AG08395 (cell line): ENCODE results near the gene RAB4A.
A peak's percentile ranks its signal among the peaks of the same experiment; 100 is the strongest.
"Not testable (repeated sequence)": the region's sequence is repeated elsewhere in the genome, so short reads cannot be mapped to it uniquely, and the experiment has no call there.

ENCODE experiments used
- DNase-seq: peaks from one replicate; pipeline ENCODE4 v3.0.0; 2012; ENCODE audit warnings: mixed read lengths, low spot score

The RAB4A gene

GRCh38 chr1:229272164-229273158 is 1.6 kb downstream of the RAB4A start:
- DNase-seq, result no peak

GRCh38 chr1:229273507-229274232 is 2.8 kb downstream of the RAB4A start:
- DNase-seq, result no peak

GRCh38 chr1:229275005-229275404 is 4.1 kb downstream of the RAB4A start:
- no peak for DNase-seq

GRCh38 chr1:229278120-229278741 is 7.3 kb downstream of the RAB4A start:
- DNase-seq, result no peak

- DNase-seq, result no peak
These were observed 8.3 kb downstream of the RAB4A start for GRCh38 chr1:229279242-229279641.

- DNase-seq, result no peak
These were observed 9.3 kb downstream of the RAB4A start for GRCh38 chr1:229280037-229280828.

GRCh38 chr1:229280921-229281320 is 10.0 kb downstream of the RAB4A start:
- DNase-seq, result no peak

GRCh38 chr1:229281339-229281926 is 10.5 kb downstream of the RAB4A start:
- DNase-seq, result no peak

- no peak for DNase-seq
These were observed 11.4 kb downstream of the RAB4A start for GRCh38 chr1:229282295-229282823.

- no peak for DNase-seq
These were observed 12.3 kb downstream of the RAB4A start for GRCh38 chr1:229283183-229283611.

GRCh38 chr1:229284887-229285286 is 14.0 kb downstream of the RAB4A start:
- no peak for DNase-seq

GRCh38 chr1:229285440-229285839 is 14.5 kb downstream of the RAB4A start:
- DNase-seq, result no peak

- no peak for DNase-seq
These were observed 15.3 kb downstream of the RAB4A start for GRCh38 chr1:229286099-229286766.

GRCh38 chr1:229287267-229287666 is 16.4 kb downstream of the RAB4A start:
- DNase-seq, result no peak

- DNase-seq, result no peak
These were observed 17.6 kb downstream of the RAB4A start for GRCh38 chr1:229288516-229288915.

GRCh38 chr1:229291686-229292085 is 20.8 kb downstream of the RAB4A start:
- DNase-seq, result not testable (repeated sequence)

GRCh38 chr1:229293528-229294204 is 22.8 kb downstream of the RAB4A start:
- DNase-seq, result no peak

- DNase-seq, result no peak
These were observed 24.8 kb downstream of the RAB4A start for GRCh38 chr1:229295745-229296144.

GRCh38 chr1:229296541-229296941 is 25.6 kb downstream of the RAB4A start:
- DNase-seq, result peak; percentile 83

- DNase-seq, result no peak
These were observed 26.8 kb downstream of the RAB4A start for GRCh38 chr1:229297746-229298145.
